Measurements from ENCODE around the gene ACOXL.

Gene ACOXL

DNA sequence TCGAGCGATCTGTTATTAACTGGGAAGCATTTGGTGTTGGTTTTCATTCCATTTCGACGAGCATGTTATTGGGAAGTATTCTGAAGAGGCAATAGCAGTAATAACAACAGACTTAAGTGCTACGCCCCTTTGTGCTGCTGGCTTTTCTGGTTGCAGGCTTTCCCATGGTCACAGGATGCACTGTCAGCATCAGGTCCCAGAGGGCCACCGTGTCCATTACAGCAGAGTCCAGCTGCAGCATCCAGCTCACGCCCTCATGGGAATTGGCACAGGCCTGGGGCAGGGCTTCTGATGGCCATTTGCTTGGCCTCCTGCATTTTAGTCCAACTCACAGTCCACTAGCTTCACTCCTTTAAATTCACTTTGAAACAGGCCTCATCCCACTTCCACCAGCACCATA, 432.7 kb downstream of the ACOXL start:
- H3K9me3 ChIP-seq (ENCODE audit: control insufficient read depth, low read length), result no peaks in the 10 kb centered on the region
- no peaks in the 10 kb centered on the region for H3K36me3 ChIP-seq (ENCODE audit: control insufficient read depth, insufficient read depth, low read length)
- H3K4me1 ChIP-seq (ENCODE audit: control insufficient read depth, insufficient read depth, low read length), result peaks cover 31% of the 10 kb centered on the region
- H3K27me3 ChIP-seq (ENCODE audit: control insufficient read depth, insufficient read depth, low read length), result no peaks in the 10 kb centered on the region
- no peak overlapping the region for H3K9ac ChIP-seq (ENCODE audit: low read length)
- no peak overlapping the region for H3K4me3 ChIP-seq (ENCODE audit: low read length)

DNA sequence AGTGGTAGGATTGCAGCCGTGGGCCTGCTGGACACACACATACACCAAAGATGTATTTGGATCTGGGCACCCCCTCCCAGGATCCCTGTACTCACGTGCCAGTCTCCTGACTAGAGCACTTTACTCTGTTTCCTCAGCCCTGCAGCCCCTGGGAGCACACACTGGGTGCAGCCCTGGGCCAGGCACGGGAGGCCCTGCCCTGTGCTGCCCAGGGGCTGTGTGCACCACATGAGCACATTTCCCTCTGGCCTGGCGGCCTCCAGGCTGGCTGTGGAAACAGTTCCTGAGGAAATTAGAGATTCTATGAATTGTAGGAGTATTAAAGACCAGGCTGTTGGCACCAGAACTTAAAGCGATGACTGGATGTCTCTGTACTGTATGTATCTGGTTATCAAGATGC, 433.7 kb downstream of the ACOXL start:
- no peaks in the 10 kb centered on the region for H3K36me3 ChIP-seq (ENCODE audit: control insufficient read depth, insufficient read depth, low read length)
- no peak overlapping the region for H3K9ac ChIP-seq (ENCODE audit: low read length)
- H3K4me1 ChIP-seq (ENCODE audit: control insufficient read depth, insufficient read depth, low read length), result peaks cover 31% of the 10 kb centered on the region
- no peak overlapping the region for H3K4me3 ChIP-seq (ENCODE audit: low read length)
- no peaks in the 10 kb centered on the region for H3K27me3 ChIP-seq (ENCODE audit: control insufficient read depth, insufficient read depth, low read length)
- no peaks in the 10 kb centered on the region for H3K9me3 ChIP-seq (ENCODE audit: control insufficient read depth, low read length)

DNA sequence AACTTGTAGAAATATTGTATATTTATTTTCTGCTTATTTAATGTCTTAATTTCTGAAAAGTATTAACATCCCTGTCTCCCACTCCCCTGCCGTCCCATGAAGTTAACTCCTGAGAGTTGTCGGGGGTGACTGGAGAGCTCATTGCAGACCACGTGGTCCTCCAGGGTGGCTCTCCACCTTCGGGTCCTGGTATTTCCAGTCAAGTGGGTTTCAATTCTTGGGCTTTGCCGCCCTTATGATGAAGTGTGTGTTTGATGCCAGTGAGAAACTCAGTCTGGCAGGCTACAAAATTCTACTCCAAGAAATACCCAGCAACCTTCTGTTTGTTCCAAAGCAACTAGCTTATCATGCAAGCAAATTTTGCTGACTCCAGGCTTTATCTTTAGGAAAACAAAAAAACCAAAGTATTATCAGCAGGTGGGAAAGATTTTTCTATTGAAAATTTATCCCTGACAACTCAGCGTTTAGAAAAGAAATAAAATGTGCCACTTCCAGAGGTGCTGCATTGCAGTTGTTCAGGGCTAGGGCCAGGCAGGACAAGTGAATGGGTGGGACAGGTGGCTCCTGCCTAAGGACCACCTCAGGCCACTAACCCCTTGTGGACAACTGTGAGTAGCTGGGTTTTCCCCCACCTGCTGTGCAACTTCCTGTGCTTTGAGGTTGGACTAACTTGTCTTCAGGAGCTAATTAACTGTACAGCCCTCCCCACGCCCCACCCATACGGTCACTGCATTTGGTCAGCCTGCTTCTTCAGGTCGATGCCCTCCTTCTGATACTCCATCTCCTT, 434.9 kb downstream of the ACOXL start:
- no peaks in the 10 kb centered on the region for H3K27me3 ChIP-seq (ENCODE audit: control insufficient read depth, insufficient read depth, low read length)
- peaks cover 24% of the 10 kb centered on the region for H3K4me1 ChIP-seq (ENCODE audit: control insufficient read depth, insufficient read depth, low read length)
- no peaks in the 10 kb centered on the region for H3K9me3 ChIP-seq (ENCODE audit: control insufficient read depth, low read length)
- no peak overlapping the region for H3K4me3 ChIP-seq (ENCODE audit: low read length)
- no peak overlapping the region for H3K9ac ChIP-seq (ENCODE audit: low read length)
- no peaks in the 10 kb centered on the region for H3K36me3 ChIP-seq (ENCODE audit: control insufficient read depth, insufficient read depth, low read length)

DNA sequence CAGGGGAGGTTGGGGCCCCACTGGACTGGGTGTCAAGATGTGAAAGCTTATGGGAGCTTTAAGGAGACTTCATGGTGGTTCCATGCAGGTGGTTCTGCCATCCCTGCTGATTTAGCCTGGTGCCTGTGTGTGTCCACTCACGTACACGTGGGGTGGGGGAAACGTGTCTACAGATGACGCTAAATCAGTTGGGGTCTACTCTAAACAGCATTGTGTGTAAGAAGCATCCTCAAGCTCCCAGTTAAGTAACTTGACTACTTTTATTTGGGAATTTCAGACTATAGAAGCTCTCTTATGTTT, 435.4 kb downstream of the ACOXL start:
- H3K27me3 ChIP-seq (ENCODE audit: control insufficient read depth, insufficient read depth, low read length), result no peaks in the 10 kb centered on the region
- H3K9ac ChIP-seq (ENCODE audit: low read length), result no peak overlapping the region
- peaks cover 21% of the 10 kb centered on the region for H3K4me1 ChIP-seq (ENCODE audit: control insufficient read depth, insufficient read depth, low read length)
- H3K9me3 ChIP-seq (ENCODE audit: control insufficient read depth, low read length), result no peaks in the 10 kb centered on the region
- H3K36me3 ChIP-seq (ENCODE audit: control insufficient read depth, insufficient read depth, low read length), result no peaks in the 10 kb centered on the region
- H3K4me3 ChIP-seq (ENCODE audit: low read length), result no peak overlapping the region
